Ovary (tissue), 9 donors: ENCODE measurements around the gene FRMD4A. TPM values are rescaled to one million over a fixed set of nuclear protein-coding genes. Genes with fewer than 3 reads are reported as not detected.

Source experiments
- DNase-seq, 5 donors: peaks; one replicate each; pipeline ENCODE4 v3.0.0-alpha.2; 2019 to 2020
- H3K27ac ChIP-seq, 2 donors: fragments of 200-600 bp; one replicate each; pipeline versions ENCODE4 v1.5.1 to v1.8.0; 2019 to 2022
- H3K27me3 ChIP-seq: fragments of 200-600 bp; one replicate; pipeline ENCODE4 v1.8.0; 2022
- H3K36me3 ChIP-seq: fragments of 200-600 bp; sonication (generic); one replicate; pipeline ENCODE4 v1.5.1; 2019
- H3K4me1 ChIP-seq: one replicate; pipeline ENCODE4 v1.8.1; 2013; ENCODE audit warnings: mild to moderate bottlenecking, moderate library complexity; ENCODE audit not compliant: insufficient read depth
- H3K4me3 ChIP-seq: fragments of 200-600 bp; sonication (generic); one replicate; pipeline ENCODE4 v1.5.1; 2017
- H3K9me3 ChIP-seq, 2 donors: fragments of 200-600 bp in 1 of 2; sonication (generic) in 1 of 2; one replicate each; pipeline versions ENCODE4 v1.5.1 to v1.8.1; 2013 to 2019; ENCODE audit warnings: mild to moderate bottlenecking in 1 of 2, moderate library complexity in 1 of 2
- CTCF ChIP-seq, 3 donors: fragments of 450-650 bp in 2 of 3; fragments of 200-600 bp in 1 of 3; IDR thresholded peaks; one replicate each; pipeline versions ENCODE4 v1.5.1 to v1.8.0; 2016 to 2022; ENCODE audit warnings: antibody characterized with exemption in 3 of 3, mild to moderate bottlenecking in 1 of 3
- EP300 ChIP-seq: sonication (generic); formaldehyde crosslinking; IDR thresholded peaks from one replicate; pipeline ENCODE4 v1.6.1; 2017; ENCODE audit warnings: antibody characterized with exemption
- POLR2A ChIP-seq: fragments of 450-650 bp; IDR thresholded peaks from one replicate; pipeline ENCODE4 v1.6.1; 2017; ENCODE audit warnings: antibody characterized with exemption, mild to moderate bottlenecking, moderate library complexity
- WGBS, 3 donors: extraction: QIAGEN DNeasy Blood & Tissue Kit in 1 of 3; methylation state at CpG; one replicate each; pipeline versions ENCODE4 v1.1.5 to v1.1.7; 2013 to 2017; 5-methylcytosine and 5-hydroxymethylcytosine counted together
- intact Hi-C, 4 donors: fragments of 100-400 bp; cut with DNase I; formaldehyde crosslinking; loops; one replicate each; pipeline versions ENCODE4 v1.11.0 to v1.15.1; 2022 to 2023
- polyA plus RNA-seq, 2 donors: library from polyadenylated mRNA; stranded (reverse); fragments of 200-250 nt in 1 of 2; fragments of 350-450 nt in 1 of 2; fragmentation: Illumina TruSeq in 1 of 2; extraction: RNeasy Lipid Tissue Mini Kit (QIAGEN cat#74804) in 1 of 2; gene quantifications; one replicate each; pipeline ENCODE4 v1.2.3, GENCODE V29; 2013 to 2014
- total RNA-seq, 7 donors: library from RNA; depleted of rRNA in 2 of 7; stranded (reverse); fragments of >200 nt in 2 of 7; fragmentation: NEBNext Ultra II Directional in 3 of 7; extraction: Animal tissue kit (Norgen Biotek cat#: 25700) in 3 of 7; gene quantifications; one replicate each; pipeline versions ENCODE4 v1.1.0 to v1.2.4, GENCODE V29; 2016 to 2023
- donor health status: DM: no; HTN: no; CAD: no; lungs with moderate emphysema.
- donor health status: DM: no; HTN: no; CAD: no.
- donor health status: Bipolar disorder and iron deficiency.
- donor health status: DM: yes; HTN: yes; CAD: no.
- donor health status: DM: no; HTN: no; CAD: no.
- donor health status: DM: yes; HTN: yes; CAD: no.

The FRMD4A gene
- total and polyA plus RNA-seq, 9 donors: 5.5 to 24.7 (median 11.3) TPM

GRCh38 chr10:13872411-13872810 lies 458.3 kb downstream of the FRMD4A start:
- TF ChIP-seq EP300: no peak
- WGBS, 3 donors: 65 to 80% (median 75%) methylated on average over 8 to 9 of the region's 9 CpGs
- H3K9me3 ChIP-seq: no peaks in the 10 kb centered on the region
- H3K27me3 ChIP-seq: no peaks in the 10 kb centered on the region
- H3K4me3 ChIP-seq: no peak overlapping the region
- H3K4me1 ChIP-seq: no peaks in the 10 kb centered on the region
- no peak overlapping the region for H3K27ac ChIP-seq
- intact Hi-C loops: no loop called here
- no peaks in the 10 kb centered on the region for H3K36me3 ChIP-seq
- DNase-seq: no peak

GRCh38 chr10:13871776-13872175 lies 458.9 kb downstream of the FRMD4A start:
- no peak for DNase-seq
- 88 to 93% (median 90%) methylated on average over 11 of the region's 11 CpGs for WGBS, 3 donors
- Histone ChIP-seq H3K27ac (no peak overlapping the region), H3K4me1 (no peaks in the 10 kb centered on the region), H3K9me3 (no peaks in the 10 kb centered on the region), H3K27me3 (no peaks in the 10 kb centered on the region), H3K36me3 (no peaks in the 10 kb centered on the region), H3K4me3 (no peak overlapping the region)
- no peak for TF ChIP-seq CTCF (IDR thresholded peaks at IDR 0.05)
- TF ChIP-seq EP300: no peak
- intact Hi-C loops: no loop called here

GRCh38 chr10:13871011-13871410 lies 459.7 kb downstream of the FRMD4A start:
- no peak overlapping the region for H3K4me3 ChIP-seq
- no peaks in the 10 kb centered on the region for H3K27me3 ChIP-seq
- no peaks in the 10 kb centered on the region for H3K36me3 ChIP-seq
- 86 to 90% (median 89%) methylated on average over 9 of the region's 9 CpGs for WGBS, 3 donors
- no peak overlapping the region for H3K27ac ChIP-seq
- TF ChIP-seq EP300: no peak
- TF ChIP-seq POLR2A: no peak
- TF ChIP-seq CTCF (IDR thresholded peaks at IDR 0.05): no peak
- intact Hi-C loops: no loop called here
- H3K4me1 ChIP-seq: no peaks in the 10 kb centered on the region
- DNase-seq: no peak
- H3K9me3 ChIP-seq: no peaks in the 10 kb centered on the region

- Histone ChIP-seq H3K36me3 (no peaks in the 10 kb centered on the region), H3K4me3 (no peak overlapping the region), H3K4me1 (no peaks in the 10 kb centered on the region), H3K9me3 (no peaks in the 10 kb centered on the region), H3K27me3 (no peaks in the 10 kb centered on the region), H3K27ac (no peak overlapping the region)
- intact Hi-C loops: no loop called here
- WGBS, 3 donors: 95 to 99% (median 96%) methylated on average over 12 of the region's 12 CpGs
- no peak for DNase-seq
- TF ChIP-seq POLR2A: no peak
- no peak for TF ChIP-seq EP300
- no peak for TF ChIP-seq CTCF (IDR thresholded peaks at IDR 0.05)
These were observed 461.4 kb downstream of the FRMD4A start for GRCh38 chr10:13869295-13869664.

GRCh38 chr10:13868528-13869294 lies 462.0 kb downstream of the FRMD4A start:
- intact Hi-C loops: no loop called here
- no peak overlapping the region for H3K4me3 ChIP-seq
- DNase-seq: no peak
- H3K27ac ChIP-seq: no peak overlapping the region
- H3K9me3 ChIP-seq: no peaks in the 10 kb centered on the region
- H3K36me3 ChIP-seq: no peaks in the 10 kb centered on the region
- H3K27me3 ChIP-seq: no peaks in the 10 kb centered on the region
- no peaks in the 10 kb centered on the region for H3K4me1 ChIP-seq
- 92 to 94% (median 92%) methylated on average over 18 of the region's 18 CpGs for WGBS, 3 donors
- TF ChIP-seq CTCF (IDR thresholded peaks at IDR 0.05): no peak
- no peak for TF ChIP-seq POLR2A
- no peak for TF ChIP-seq EP300
